Esophagus muscularis mucosa (tissue), 4 donors: ENCODE results near the gene GLIS1. TPM values are rescaled to one million over a fixed set of nuclear protein-coding genes. Genes with fewer than 3 reads are reported as not detected.

Source experiments
- DNase-seq: peaks from one replicate; pipeline ENCODE4 v3.0.0-alpha.2; 2017; ENCODE audit errors: extremely low spot score
- H3K27ac ChIP-seq, 4 donors: fragments of 200-600 bp; sonication (generic); replicated peaks in 1 of 4; 1 replicate in 3 of 4; 2 replicates in 1 of 4; pipeline ENCODE4 v1.5.1; 2016 to 2019; ENCODE audit warnings: mild to moderate bottlenecking in 1 of 4
- H3K27me3 ChIP-seq, 4 donors: fragments of 200-600 bp; sonication (generic); one replicate each; pipeline versions ENCODE4 v1.5.1 to v1.6.0; 2016 to 2019
- H3K36me3 ChIP-seq, 4 donors: fragments of 200-600 bp; sonication (generic); one replicate each; pipeline ENCODE4 v1.5.1; 2016 to 2019
- H3K4me1 ChIP-seq, 4 donors: fragments of 200-600 bp; sonication (generic); one replicate each; pipeline ENCODE4 v1.5.1; 2016 to 2019
- H3K4me3 ChIP-seq, 4 donors: fragments of 200-600 bp; sonication (generic); 1 replicate in 2 of 4; 2 replicates in 2 of 4; pipeline ENCODE4 v1.5.1; 2016 to 2019; ENCODE audit warnings: mild to moderate bottlenecking in 4 of 4, moderate library complexity in 1 of 4
- H3K9me3 ChIP-seq, 4 donors: fragments of 200-600 bp; sonication (generic); 1 replicate in 3 of 4; 2 replicates in 1 of 4; pipeline ENCODE4 v1.5.1; 2016 to 2019
- EP300 ChIP-seq: sonication (generic); formaldehyde crosslinking; IDR thresholded peaks from one replicate; pipeline ENCODE4 v1.6.1; 2017; ENCODE audit warnings: antibody characterized with exemption
- POLR2A ChIP-seq: fragments of 450-650 bp; IDR thresholded peaks from one replicate; pipeline ENCODE4 v1.6.1; 2017; ENCODE audit warnings: antibody characterized with exemption, moderate library complexity, mild to moderate bottlenecking, low read depth
- POLR2AphosphoS5 ChIP-seq, 2 donors: sonication (generic); formaldehyde crosslinking; IDR thresholded peaks; one replicate each; pipeline ENCODE4 v1.6.1; 2017; ENCODE audit warnings: antibody characterized with exemption in 2 of 2
- WGBS: methylation state at CpG from one replicate; pipeline ENCODE4 v1.1.5; 2018; 5-methylcytosine and 5-hydroxymethylcytosine counted together
- intact Hi-C: fragments of 100-400 bp; cut with DNase I; formaldehyde crosslinking; loops from one replicate; pipeline ENCODE4 v1.15.1; 2023
- total RNA-seq, 4 donors: library from RNA; depleted of rRNA; stranded (reverse); fragments of >200 nt; gene quantifications; one replicate each; pipeline versions ENCODE4 v1.1.0 to v1.2.1, GENCODE V29; 2016
- TF ChIP-seq, protein P1 (sequence below), 3 experiments: fragments of 200-600 bp in 2 of 3; fragments of 450-650 bp in 1 of 3; sonication (generic) in 2 of 3; IDR thresholded peaks; one replicate each; pipeline ENCODE4 v1.5.1; 2017 to 2019; ENCODE audit warnings: antibody characterized with exemption in 3 of 3, mild to moderate bottlenecking in 2 of 3, moderate library complexity in 1 of 3

GLIS1 gene
- total RNA-seq, 4 donors from 2014 or later = 0.17 to 0.42 TPM; not detected in 2

DNA sequence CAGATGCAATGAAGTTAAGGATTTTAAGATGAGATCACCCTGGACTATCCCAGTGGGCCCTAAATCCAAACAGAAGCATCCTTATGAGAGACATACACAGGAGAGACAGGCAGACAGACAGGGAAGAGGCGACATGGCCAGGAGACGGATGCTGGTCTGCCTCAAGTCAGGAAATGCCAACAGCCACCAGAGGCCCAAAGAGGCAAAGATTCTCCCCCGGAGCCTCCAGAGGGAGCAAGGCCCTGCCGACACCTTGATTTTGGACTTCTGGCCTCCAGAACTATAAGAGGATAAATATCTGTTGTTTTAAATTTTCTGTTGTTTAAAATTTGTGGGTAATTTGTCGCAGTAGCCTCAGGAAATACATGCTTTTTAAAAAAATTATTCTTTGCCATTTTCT, 116.4 kb downstream of the GLIS1 start:
- peaks cover 0 to 7% (median 0%) of the 10 kb centered on the region in 4 donors for H3K4me1 ChIP-seq
- no peaks in the 10 kb centered on the region for H3K36me3 ChIP-seq
- H3K4me3 ChIP-seq = no peak overlapping the region
- no peak for DNase-seq
- TF ChIP-seq POLR2A (no peak), EP300 (no peak), POLR2AphosphoS5 (IDR thresholded peaks at IDR 0.05) (no peak)
- TF ChIP-seq, protein P1, sequence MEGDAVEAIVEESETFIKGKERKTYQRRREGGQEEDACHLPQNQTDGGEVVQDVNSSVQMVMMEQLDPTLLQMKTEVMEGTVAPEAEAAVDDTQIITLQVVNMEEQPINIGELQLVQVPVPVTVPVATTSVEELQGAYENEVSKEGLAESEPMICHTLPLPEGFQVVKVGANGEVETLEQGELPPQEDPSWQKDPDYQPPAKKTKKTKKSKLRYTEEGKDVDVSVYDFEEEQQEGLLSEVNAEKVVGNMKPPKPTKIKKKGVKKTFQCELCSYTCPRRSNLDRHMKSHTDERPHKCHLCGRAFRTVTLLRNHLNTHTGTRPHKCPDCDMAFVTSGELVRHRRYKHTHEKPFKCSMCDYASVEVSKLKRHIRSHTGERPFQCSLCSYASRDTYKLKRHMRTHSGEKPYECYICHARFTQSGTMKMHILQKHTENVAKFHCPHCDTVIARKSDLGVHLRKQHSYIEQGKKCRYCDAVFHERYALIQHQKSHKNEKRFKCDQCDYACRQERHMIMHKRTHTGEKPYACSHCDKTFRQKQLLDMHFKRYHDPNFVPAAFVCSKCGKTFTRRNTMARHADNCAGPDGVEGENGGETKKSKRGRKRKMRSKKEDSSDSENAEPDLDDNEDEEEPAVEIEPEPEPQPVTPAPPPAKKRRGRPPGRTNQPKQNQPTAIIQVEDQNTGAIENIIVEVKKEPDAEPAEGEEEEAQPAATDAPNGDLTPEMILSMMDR (IDR thresholded peaks at IDR 0.05) = no peak
- intact Hi-C loops = no loop called here
- H3K27ac ChIP-seq = no peak overlapping the region
- H3K27me3 ChIP-seq = peaks cover 0 to 9% (median 0%) of the 10 kb centered on the region in 4 donors
- no peaks in the 10 kb centered on the region for H3K9me3 ChIP-seq
- WGBS = 89% methylated on average over 5 of the region's 5 CpGs

GRCh38 chr1:53621144-53621543, 117.8 kb downstream of the GLIS1 start:
- no peak overlapping the region for H3K27ac ChIP-seq
- H3K4me3 ChIP-seq = no peak overlapping the region
- peaks cover 0 to 7% (median 0%) of the 10 kb centered on the region in 4 donors for H3K4me1 ChIP-seq
- H3K36me3 ChIP-seq = no peaks in the 10 kb centered on the region
- H3K9me3 ChIP-seq = no peaks in the 10 kb centered on the region
- 79% methylated on average over 4 of the region's 4 CpGs for WGBS
- no peak for DNase-seq
- no peaks in the 10 kb centered on the region for H3K27me3 ChIP-seq
- TF ChIP-seq EP300 = no peak
- no peak for TF ChIP-seq POLR2AphosphoS5 (IDR thresholded peaks at IDR 0.05)
- TF ChIP-seq POLR2A = no peak
- TF ChIP-seq, protein P1 (IDR thresholded peaks at IDR 0.05) = no peak
- intact Hi-C loops = no loop called here

GRCh38 chr1:53620061-53620855, 118.7 kb downstream of the GLIS1 start:
- WGBS = 64% methylated on average over 21 of the region's 22 CpGs
- no peaks in the 10 kb centered on the region for H3K36me3 ChIP-seq

GRCh38 chr1:53619367-53620060, 119.5 kb downstream of the GLIS1 start:
- Histone ChIP-seq H3K4me1 (peaks cover 0 to 7% (median 0%) of the 10 kb centered on the region in 4 donors), H3K36me3 (no peaks in the 10 kb centered on the region), H3K9me3 (no peaks in the 10 kb centered on the region), H3K27ac (no peak overlapping the region), H3K27me3 (no peaks in the 10 kb centered on the region), H3K4me3 (no peak overlapping the region)
- WGBS = 100% methylated on average over 2 of the region's 7 CpGs
- intact Hi-C loops = no loop called here
- TF ChIP-seq, protein P1 (IDR thresholded peaks at IDR 0.05) = no peak
- TF ChIP-seq POLR2AphosphoS5 (IDR thresholded peaks at IDR 0.05) (no peak), POLR2A (no peak), EP300 (no peak)
- no peak for DNase-seq

More at GRCh38 chr1:53620061-53620855, 118.7 kb downstream of the GLIS1 start:
- intact Hi-C loops = no loop called here
- Histone ChIP-seq H3K27me3 (no peaks in the 10 kb centered on the region), H3K4me3 (no peak overlapping the region), H3K4me1 (peaks cover 0 to 7% (median 0%) of the 10 kb centered on the region in 4 donors), H3K9me3 (no peaks in the 10 kb centered on the region), H3K27ac (no peak overlapping the region)
- TF ChIP-seq POLR2AphosphoS5 (IDR thresholded peaks at IDR 0.05) (no peak), POLR2A (no peak), EP300 (no peak)
- TF ChIP-seq, protein P1 (IDR thresholded peaks at IDR 0.05) = no peak
- DNase-seq = no peak
